H9 (cell line): ENCODE data around the gene CFDP1. TPM values are rescaled to one million over a fixed set of nuclear protein-coding genes. Genes with fewer than 3 reads are reported as not detected.

Source experiments
- DNase-seq: peaks from one replicate; pipeline ENCODE4 v3.0.0-alpha.2; 2017
- H2AFZ ChIP-seq: one replicate; pipeline ENCODE4 v1.6.1; 2013; ENCODE audit warnings: mild to moderate bottlenecking, low read length, control low read depth, moderate library complexity
- H2AK5ac ChIP-seq: 2 replicates; pipeline ENCODE4 v1.6.1; 2013; ENCODE audit warnings: low read length, control low read depth, mixed read lengths; ENCODE audit not compliant: insufficient read length
- H2BK120ac ChIP-seq: one replicate; pipeline ENCODE4 v1.6.1; 2013; ENCODE audit warnings: low read depth, mild to moderate bottlenecking, low read length, control low read depth, inconsistent platforms; ENCODE audit not compliant: poor library complexity, severe bottlenecking
- H2BK12ac ChIP-seq: 2 replicates; pipeline ENCODE4 v1.6.1; 2013; ENCODE audit warnings: low read length, control low read depth, mixed read lengths, low read depth; ENCODE audit not compliant: insufficient read length
- H2BK15ac ChIP-seq: 2 replicates; pipeline ENCODE4 v1.6.1; 2013; ENCODE audit warnings: low read depth, low read length, control low read depth
- H2BK20ac ChIP-seq: one replicate; pipeline ENCODE4 v1.6.1; 2013; ENCODE audit warnings: low read depth, mild to moderate bottlenecking, low read length, control low read depth, inconsistent platforms; ENCODE audit not compliant: poor library complexity, severe bottlenecking
- H2BK5ac ChIP-seq: 2 replicates; pipeline ENCODE4 v1.6.1; 2013; ENCODE audit warnings: low read length, control low read depth, mixed read lengths; ENCODE audit not compliant: insufficient read length
- H3K14ac ChIP-seq: 2 replicates; pipeline ENCODE4 v1.6.1; 2013; ENCODE audit warnings: low read length, control low read depth; ENCODE audit not compliant: insufficient read depth
- H3K18ac ChIP-seq: 2 replicates; pipeline ENCODE4 v1.6.1; 2013; ENCODE audit warnings: low read depth, mild to moderate bottlenecking, mixed read lengths, low read length, control low read depth; ENCODE audit not compliant: insufficient read length
- H3K23ac ChIP-seq: 2 replicates; pipeline ENCODE4 v1.6.1; 2013; ENCODE audit warnings: low read length, control low read depth, mixed read lengths, low read depth; ENCODE audit not compliant: insufficient read length
- H3K23me2 ChIP-seq: 2 replicates; pipeline ENCODE4 v1.6.1; 2013; ENCODE audit warnings: low read depth, mild to moderate bottlenecking, mixed read lengths, low read length, control low read depth; ENCODE audit not compliant: insufficient read length, poor library complexity, severe bottlenecking
- H3K27ac ChIP-seq: 2 replicates; pipeline ENCODE4 v1.5.1; 2013; ENCODE audit warnings: low read length, control low read depth, mixed read lengths, low read depth; ENCODE audit not compliant: insufficient read length
- H3K27me3 ChIP-seq: 2 replicates; pipeline ENCODE4 v1.6.1; 2013; ENCODE audit warnings: low read length, control low read depth, inconsistent platforms; ENCODE audit not compliant: insufficient read depth
- H3K4ac ChIP-seq: 2 replicates; pipeline ENCODE4 v1.6.1; 2013; ENCODE audit warnings: low read depth, mild to moderate bottlenecking, control low read depth, inconsistent platforms, low read length, moderate library complexity
- H3K4me1 ChIP-seq: 2 replicates; pipeline ENCODE4 v1.6.1; 2013; ENCODE audit warnings: low read length, control low read depth, inconsistent platforms; ENCODE audit not compliant: insufficient read depth
- H3K4me2 ChIP-seq: 2 replicates; pipeline ENCODE4 v1.6.1; 2013; ENCODE audit warnings: low read length, control low read depth, mixed read lengths; ENCODE audit not compliant: insufficient read length, insufficient read depth
- H3K56ac ChIP-seq: 2 replicates; pipeline ENCODE4 v1.6.1; 2013; ENCODE audit warnings: low read depth, mild to moderate bottlenecking, mixed read lengths, low read length, control low read depth; ENCODE audit not compliant: insufficient read length
- H3K79me1 ChIP-seq: 2 replicates; pipeline ENCODE4 v1.6.1; 2013; ENCODE audit warnings: low read depth, mild to moderate bottlenecking, moderate library complexity, low read length, control low read depth, inconsistent platforms; ENCODE audit not compliant: insufficient read depth, poor library complexity, severe bottlenecking
- H3K79me2 ChIP-seq: 2 replicates; pipeline ENCODE4 v1.6.1; 2013; ENCODE audit warnings: low read length, control low read depth, inconsistent platforms; ENCODE audit not compliant: insufficient read depth
- H3K9ac ChIP-seq: 2 replicates; pipeline ENCODE4 v1.6.1; 2013; ENCODE audit warnings: low read length, control low read depth, mixed read lengths; ENCODE audit not compliant: insufficient read length; ENCODE audit errors: extremely low read depth
- H3K9me3 ChIP-seq: one replicate; pipeline ENCODE4 v1.6.1; 2013; ENCODE audit warnings: low read depth, low read length, inconsistent platforms; ENCODE audit not compliant: control insufficient read depth
- H3T11ph ChIP-seq: one replicate; pipeline ENCODE4 v1.6.1; 2013; ENCODE audit warnings: mild to moderate bottlenecking, low read length, control low read depth, inconsistent platforms
- H4K20me1 ChIP-seq: one replicate; pipeline ENCODE4 v1.6.1; 2013; ENCODE audit not compliant: control insufficient read depth, insufficient read length, insufficient read depth
- H4K5ac ChIP-seq: 2 replicates; pipeline ENCODE4 v1.6.1; 2013; ENCODE audit warnings: low read depth, mild to moderate bottlenecking, mixed read lengths, low read length, control low read depth; ENCODE audit not compliant: insufficient read length
- H4K8ac ChIP-seq: replicated peaks from 2 replicates; pipeline ENCODE4 v1.6.1; 2013; ENCODE audit warnings: low read length, control low read depth, mixed read lengths, low read depth; ENCODE audit not compliant: insufficient read length
- H4K91ac ChIP-seq: 2 replicates; pipeline ENCODE4 v1.6.1; 2013; ENCODE audit warnings: low read depth, mild to moderate bottlenecking, moderate library complexity, mixed read lengths, low read length, control low read depth; ENCODE audit not compliant: insufficient read length
- H3K27ac Mint-ChIP-seq, 3 experiments: 2 replicates in 2 of 3; 3 replicates in 1 of 3; pipeline ENCODE4 v1.8.0; 2020 to 2021; ENCODE audit warnings: mixed read lengths in 3 of 3, mild to moderate bottlenecking in 1 of 3, moderate library complexity in 1 of 3
- H3K27me3 Mint-ChIP-seq: 2 replicates; pipeline ENCODE4 v1.8.0; 2021; ENCODE audit warnings: low read depth, mild to moderate bottlenecking, moderate library complexity, mixed read lengths
- H3K36me3 Mint-ChIP-seq, 3 experiments: 2 replicates in 2 of 3; 3 replicates in 1 of 3; pipeline ENCODE4 v1.8.0; 2020 to 2021; ENCODE audit warnings: low read depth in 3 of 3, mixed read lengths in 3 of 3; ENCODE audit not compliant: insufficient read depth in 1 of 3
- H3K4me1 Mint-ChIP-seq, 2 experiments: 2 replicates each; pipeline ENCODE4 v1.8.0; 2020; ENCODE audit warnings: mixed read lengths in 2 of 2
- H3K4me3 Mint-ChIP-seq, 2 experiments: 2 replicates in 1 of 2; 3 replicates in 1 of 2; pipeline ENCODE4 v1.8.0; 2020 to 2021; ENCODE audit warnings: mild to moderate bottlenecking in 2 of 2, mixed read lengths in 2 of 2, moderate library complexity in 1 of 2
- H3K9me3 Mint-ChIP-seq, 2 experiments: 2 replicates in 1 of 2; 3 replicates in 1 of 2; pipeline ENCODE4 v1.8.0; 2020; ENCODE audit warnings: mild to moderate bottlenecking in 2 of 2, mixed read lengths in 2 of 2, moderate library complexity in 1 of 2
- WGBS: extraction: QIAGEN DNeasy Blood & Tissue Kit; methylation state at CpG from one replicate; pipeline ENCODE4 v1.1.7; 2013; ENCODE audit warnings: missing lambda C conversion rate, low lambda C conversion rate, mixed read lengths; ENCODE audit not compliant: insufficient read length; ENCODE audit errors: extremely low coverage; 5-methylcytosine and 5-hydroxymethylcytosine counted together
- total RNA-seq: library from RNA; stranded (reverse); gene quantifications from 2 replicates; pipeline ENCODE4 v1.2.1, GENCODE V29; 2021
- TF ChIP-seq, protein P1 (sequence below): fragments of 200-600 bp; sonication (generic); conservative IDR thresholded peaks from 3 replicates; pipeline ENCODE4 v1.8.0; 2021; ENCODE audit warnings: antibody characterized with exemption, mild to moderate bottlenecking

CFDP1 gene
- total RNA-seq, 1 experiment from 2014 or later, result 89.2 TPM

DNA sequence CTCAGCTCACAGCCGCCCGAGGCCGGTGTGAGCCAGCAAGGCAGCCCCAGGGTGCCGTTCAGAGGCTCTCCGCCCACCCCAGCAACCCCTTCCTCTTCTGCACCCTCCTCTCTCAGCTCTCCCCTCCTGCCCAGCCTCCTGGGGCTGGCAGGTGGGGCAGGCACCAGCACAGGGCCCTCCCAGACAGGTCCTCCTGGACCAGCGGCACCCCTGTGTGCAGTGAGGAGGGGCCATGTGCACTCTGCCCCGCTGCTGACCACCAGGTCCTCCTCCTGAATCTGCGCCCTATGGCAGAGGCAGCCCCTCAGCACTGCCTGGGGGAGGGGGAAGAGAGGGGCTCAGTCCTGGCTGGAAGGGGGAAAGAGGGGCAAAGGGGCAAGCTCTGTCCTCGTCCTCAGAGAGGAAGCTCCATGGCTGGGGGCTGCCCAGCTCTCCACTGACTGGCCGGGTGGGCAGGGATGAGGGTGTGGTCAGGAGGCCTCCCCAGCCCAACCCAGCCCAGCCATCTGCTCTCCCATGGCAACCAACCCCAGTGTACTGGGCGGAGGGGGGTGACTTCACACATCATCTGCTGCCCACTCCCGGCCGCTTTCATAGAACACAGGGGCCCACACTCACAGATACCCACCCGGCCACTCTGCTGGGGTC lies 176.5 kb downstream of the CFDP1 start:
- no peak overlapping the region for H3K9ac ChIP-seq
- peak overlapping the region; percentile 55 to 93 (median 64); a peak in 4 of 7 replicates for H3K27ac Mint-ChIP-seq
- no peak overlapping the region for H3K18ac ChIP-seq
- no peaks in the 10 kb centered on the region for H3K9me3 ChIP-seq
- H3K23me2 ChIP-seq, result peaks cover 8% of the 10 kb centered on the region
- H3T11ph ChIP-seq, result no peak overlapping the region
- H3K14ac ChIP-seq, result peak overlapping the region; percentile 9; the same call in 1 of the 2 replicates
- peaks cover 0 to 6% (median 0%) of the 10 kb centered on the region in 3 experiments; a peak in 3 of 7 replicates for H3K36me3 Mint-ChIP-seq
- H3K4me2 ChIP-seq, result no peak overlapping the region
- peaks cover 26% of the 10 kb centered on the region; the same call in 1 of the 2 replicates for H3K4me1 ChIP-seq
- WGBS, result no CpG with 5 or more reads among the region's 14 CpGs
- H3K79me2 ChIP-seq, result peaks cover 17% of the 10 kb centered on the region; the same call in 1 of the 2 replicates
- H3K9me3 Mint-ChIP-seq, result no peaks in the 10 kb centered on the region
- no peak overlapping the region for H2BK15ac ChIP-seq
- H3K4me3 Mint-ChIP-seq, result peak overlapping the region in 1 of 2 experiments; percentile 40; a peak in 1 of 5 replicates
- H3K23ac ChIP-seq, result no peak overlapping the region
- no peak overlapping the region for H2BK12ac ChIP-seq
- no peak overlapping the region for H2AFZ ChIP-seq
- no peak overlapping the region for H4K91ac ChIP-seq
- no peak overlapping the region for H2BK5ac ChIP-seq
- peak; percentile 69 for DNase-seq
- no peak overlapping the region for H4K5ac ChIP-seq
- no peaks in the 10 kb centered on the region for H3K27me3 Mint-ChIP-seq
- H2AK5ac ChIP-seq, result no peak overlapping the region
- no peak overlapping the region for H3K27ac ChIP-seq
- peaks cover 5% of the 10 kb centered on the region for H3K79me1 ChIP-seq
- no peak overlapping the region for H4K8ac ChIP-seq
- TF ChIP-seq, protein P1, sequence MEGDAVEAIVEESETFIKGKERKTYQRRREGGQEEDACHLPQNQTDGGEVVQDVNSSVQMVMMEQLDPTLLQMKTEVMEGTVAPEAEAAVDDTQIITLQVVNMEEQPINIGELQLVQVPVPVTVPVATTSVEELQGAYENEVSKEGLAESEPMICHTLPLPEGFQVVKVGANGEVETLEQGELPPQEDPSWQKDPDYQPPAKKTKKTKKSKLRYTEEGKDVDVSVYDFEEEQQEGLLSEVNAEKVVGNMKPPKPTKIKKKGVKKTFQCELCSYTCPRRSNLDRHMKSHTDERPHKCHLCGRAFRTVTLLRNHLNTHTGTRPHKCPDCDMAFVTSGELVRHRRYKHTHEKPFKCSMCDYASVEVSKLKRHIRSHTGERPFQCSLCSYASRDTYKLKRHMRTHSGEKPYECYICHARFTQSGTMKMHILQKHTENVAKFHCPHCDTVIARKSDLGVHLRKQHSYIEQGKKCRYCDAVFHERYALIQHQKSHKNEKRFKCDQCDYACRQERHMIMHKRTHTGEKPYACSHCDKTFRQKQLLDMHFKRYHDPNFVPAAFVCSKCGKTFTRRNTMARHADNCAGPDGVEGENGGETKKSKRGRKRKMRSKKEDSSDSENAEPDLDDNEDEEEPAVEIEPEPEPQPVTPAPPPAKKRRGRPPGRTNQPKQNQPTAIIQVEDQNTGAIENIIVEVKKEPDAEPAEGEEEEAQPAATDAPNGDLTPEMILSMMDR, result no peak
- H2BK120ac ChIP-seq, result no peak overlapping the region
- H2BK20ac ChIP-seq, result no peak overlapping the region
- peaks cover 68 to 73% of the 10 kb centered on the region in 2 experiments for H3K4me1 Mint-ChIP-seq
- H4K20me1 ChIP-seq, result no peaks in the 10 kb centered on the region
- H3K4ac ChIP-seq, result no peak overlapping the region
- H3K56ac ChIP-seq, result no peak overlapping the region
- no peaks in the 10 kb centered on the region for H3K27me3 ChIP-seq
